ENCODE data around the gene PNPLA7.

DNA sequence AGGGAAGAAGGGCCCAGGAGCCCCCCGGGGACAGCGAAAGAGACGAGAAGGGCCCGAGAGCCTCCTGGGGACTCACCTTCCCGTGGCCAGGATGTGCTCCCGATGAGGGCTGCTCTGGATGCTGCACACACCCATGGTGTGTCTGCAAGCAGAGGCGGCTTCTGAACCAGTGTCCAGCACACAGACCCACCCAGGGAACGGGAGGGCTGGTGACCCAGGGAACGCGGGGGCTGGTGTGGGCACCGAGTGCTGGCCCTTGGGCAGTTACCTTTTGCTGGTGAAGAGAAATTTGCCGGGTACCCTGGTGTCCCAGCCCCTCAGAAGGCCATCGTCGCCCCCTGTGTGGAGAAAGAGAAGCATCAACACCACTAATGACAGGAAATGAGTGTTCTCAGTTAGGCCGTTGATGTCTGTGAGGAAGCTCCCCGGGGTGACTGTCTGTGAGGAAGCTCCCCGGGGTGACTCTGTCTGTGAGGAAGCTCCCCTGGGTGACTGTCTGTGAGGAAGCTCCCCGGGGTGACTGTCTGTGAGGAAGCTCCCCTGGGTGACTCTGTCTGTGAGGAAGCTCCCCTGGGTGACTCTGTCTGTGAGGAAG, 14.7 kb upstream of the PNPLA7 start:
- TF ChIP-seq, protein P1, sequence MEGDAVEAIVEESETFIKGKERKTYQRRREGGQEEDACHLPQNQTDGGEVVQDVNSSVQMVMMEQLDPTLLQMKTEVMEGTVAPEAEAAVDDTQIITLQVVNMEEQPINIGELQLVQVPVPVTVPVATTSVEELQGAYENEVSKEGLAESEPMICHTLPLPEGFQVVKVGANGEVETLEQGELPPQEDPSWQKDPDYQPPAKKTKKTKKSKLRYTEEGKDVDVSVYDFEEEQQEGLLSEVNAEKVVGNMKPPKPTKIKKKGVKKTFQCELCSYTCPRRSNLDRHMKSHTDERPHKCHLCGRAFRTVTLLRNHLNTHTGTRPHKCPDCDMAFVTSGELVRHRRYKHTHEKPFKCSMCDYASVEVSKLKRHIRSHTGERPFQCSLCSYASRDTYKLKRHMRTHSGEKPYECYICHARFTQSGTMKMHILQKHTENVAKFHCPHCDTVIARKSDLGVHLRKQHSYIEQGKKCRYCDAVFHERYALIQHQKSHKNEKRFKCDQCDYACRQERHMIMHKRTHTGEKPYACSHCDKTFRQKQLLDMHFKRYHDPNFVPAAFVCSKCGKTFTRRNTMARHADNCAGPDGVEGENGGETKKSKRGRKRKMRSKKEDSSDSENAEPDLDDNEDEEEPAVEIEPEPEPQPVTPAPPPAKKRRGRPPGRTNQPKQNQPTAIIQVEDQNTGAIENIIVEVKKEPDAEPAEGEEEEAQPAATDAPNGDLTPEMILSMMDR (conservative IDR thresholded peaks at IDR 0.05; ENCODE audit: low read depth, low read length): no peak
- no peak for TF ChIP-seq EZH2 (IDR thresholded peaks at IDR 0.05; ENCODE audit: borderline replicate concordance, low read depth, low read length, poor library complexity, severe bottlenecking)
